ENCODE measurements around the gene MCM9.
"Not testable (repeated sequence)": the region's sequence is repeated elsewhere in the genome, so short reads cannot be mapped to it uniquely, and the experiment has no call there.

Gene MCM9

GRCh38 chr6:118801257-118801656 is 133.7 kb downstream of the MCM9 start:
- Histone ChIP-seq H3K4me3 (ENCODE audit: extremely low read depth, insufficient read depth, low read length, poor library complexity, severe bottlenecking) (no peak overlapping the region), H3K36me3 (ENCODE audit: control insufficient read depth, insufficient read depth, low read length) (no peaks in the 10 kb centered on the region), H3K9me3 (ENCODE audit: control insufficient read depth, low read length) (no peaks in the 10 kb centered on the region), H3K4me1 (ENCODE audit: control insufficient read depth, insufficient read depth, low read length, poor library complexity, severe bottlenecking) (no peaks in the 10 kb centered on the region), H3K27ac (ENCODE audit: low read depth, low read length, severe bottlenecking) (no peak overlapping the region)
- 92 to 95% methylated on average over 5 of the region's 6 CpGs for WGBS, 2 experiments (ENCODE audit: insufficient coverage in 2 of 2)

- H3K36me3 ChIP-seq (ENCODE audit: control insufficient read depth, insufficient read depth, low read length): no peaks in the 10 kb centered on the region
- H3K27ac ChIP-seq (ENCODE audit: low read depth, low read length, severe bottlenecking): no peak overlapping the region
- WGBS, 2 experiments (ENCODE audit: insufficient coverage in 2 of 2): 34 to 37% methylated on average over 15 of the region's 17 CpGs
- no peak overlapping the region for H3K4me3 ChIP-seq (ENCODE audit: extremely low read depth, insufficient read depth, low read length, poor library complexity, severe bottlenecking)
- no peaks in the 10 kb centered on the region for H3K9me3 ChIP-seq (ENCODE audit: control insufficient read depth, low read length)
- H3K4me1 ChIP-seq (ENCODE audit: control insufficient read depth, insufficient read depth, low read length, poor library complexity, severe bottlenecking): no peaks in the 10 kb centered on the region
Measured at GRCh38 chr6:118800394-118801071, 134.4 kb downstream of the MCM9 start.

DNA sequence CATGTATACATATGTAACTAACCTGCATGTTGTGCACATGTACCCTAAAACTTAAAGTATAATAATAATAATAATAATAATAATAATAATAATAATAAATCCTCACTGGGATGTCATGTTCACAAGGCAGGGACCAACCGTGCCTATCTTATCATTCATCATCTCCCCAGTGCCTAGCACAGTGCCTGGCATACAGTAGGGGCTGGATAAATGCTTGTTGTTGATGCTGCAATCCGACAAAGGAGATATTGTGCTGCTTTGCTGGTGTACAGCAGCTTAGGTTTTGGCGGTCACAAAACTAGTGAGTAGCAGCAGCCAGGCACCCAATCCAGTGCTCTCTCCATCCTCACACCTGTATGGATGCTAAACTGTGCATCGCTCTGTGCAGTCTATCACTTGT is 135.1 kb downstream of the MCM9 start:
- WGBS, 2 experiments (ENCODE audit: insufficient coverage in 2 of 2): 82 to 100% methylated on average over 2 of the region's 4 CpGs
- H3K36me3 ChIP-seq (ENCODE audit: control insufficient read depth, insufficient read depth, low read length): no peaks in the 10 kb centered on the region
- H3K27ac ChIP-seq (ENCODE audit: low read depth, low read length, severe bottlenecking): no peak overlapping the region
- H3K4me3 ChIP-seq (ENCODE audit: extremely low read depth, insufficient read depth, low read length, poor library complexity, severe bottlenecking): no peak overlapping the region
- H3K4me1 ChIP-seq (ENCODE audit: control insufficient read depth, insufficient read depth, low read length, poor library complexity, severe bottlenecking): no peaks in the 10 kb centered on the region
- no peaks in the 10 kb centered on the region for H3K9me3 ChIP-seq (ENCODE audit: control insufficient read depth, low read length)

DNA sequence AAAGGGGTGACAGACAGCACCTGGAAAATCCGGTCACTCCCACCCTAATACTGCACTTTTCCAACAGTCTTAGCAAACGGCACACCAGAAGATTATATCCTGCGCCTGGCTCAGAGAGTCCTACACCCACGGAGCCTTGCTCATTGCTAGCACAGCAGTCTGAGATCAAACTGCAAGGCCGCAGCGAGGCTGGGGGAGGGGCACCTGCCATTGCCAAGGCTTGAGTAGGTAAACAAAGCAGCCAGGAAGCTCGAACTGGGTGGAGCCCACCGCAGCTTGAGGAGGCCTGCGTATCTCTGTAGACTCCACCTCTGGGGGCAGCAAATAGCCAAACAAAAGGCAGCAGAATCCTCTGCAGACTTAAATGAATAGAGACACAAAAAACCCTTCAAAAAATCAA is 138.4 kb downstream of the MCM9 start:
- WGBS, 2 experiments (ENCODE audit: insufficient coverage in 2 of 2): 61 to 66% methylated on average over 6 to 8 of the region's 9 CpGs
- not testable (repeated sequence) for H3K27ac ChIP-seq (ENCODE audit: low read depth, low read length, severe bottlenecking); H3K4me3 ChIP-seq (ENCODE audit: extremely low read depth, insufficient read depth, low read length, poor library complexity, severe bottlenecking); H3K9me3 ChIP-seq (ENCODE audit: control insufficient read depth, low read length); H3K36me3 ChIP-seq (ENCODE audit: control insufficient read depth, insufficient read depth, low read length); H3K4me1 ChIP-seq (ENCODE audit: control insufficient read depth, insufficient read depth, low read length, poor library complexity, severe bottlenecking)

GRCh38 chr6:118791499-118791898 is 143.5 kb downstream of the MCM9 start:
- H3K4me1 ChIP-seq (ENCODE audit: control insufficient read depth, insufficient read depth, low read length, poor library complexity, severe bottlenecking): no peaks in the 10 kb centered on the region
- H3K36me3 ChIP-seq (ENCODE audit: control insufficient read depth, insufficient read depth, low read length): no peaks in the 10 kb centered on the region
- no peak overlapping the region for H3K27ac ChIP-seq (ENCODE audit: low read depth, low read length, severe bottlenecking)
- WGBS, 2 experiments (ENCODE audit: insufficient coverage in 2 of 2): 90 to 100% methylated on average over 2 to 3 of the region's 6 CpGs
- no peak overlapping the region for H3K4me3 ChIP-seq (ENCODE audit: extremely low read depth, insufficient read depth, low read length, poor library complexity, severe bottlenecking)
- H3K9me3 ChIP-seq (ENCODE audit: control insufficient read depth, low read length): no peaks in the 10 kb centered on the region

- WGBS, 2 experiments (ENCODE audit: insufficient coverage in 2 of 2): 86% methylated on average over 1 of the region's 4 CpGs; no CpG with 5 or more reads in 1 of the 2 experiments
- no peak overlapping the region for H3K27ac ChIP-seq (ENCODE audit: low read depth, low read length, severe bottlenecking)
- no peaks in the 10 kb centered on the region for H3K36me3 ChIP-seq (ENCODE audit: control insufficient read depth, insufficient read depth, low read length)
- no peaks in the 10 kb centered on the region for H3K4me1 ChIP-seq (ENCODE audit: control insufficient read depth, insufficient read depth, low read length, poor library complexity, severe bottlenecking)
- H3K9me3 ChIP-seq (ENCODE audit: control insufficient read depth, low read length): no peaks in the 10 kb centered on the region
- H3K4me3 ChIP-seq (ENCODE audit: extremely low read depth, insufficient read depth, low read length, poor library complexity, severe bottlenecking): no peak overlapping the region
Measured at GRCh38 chr6:118789954-118790353, 145.0 kb downstream of the MCM9 start.

DNA sequence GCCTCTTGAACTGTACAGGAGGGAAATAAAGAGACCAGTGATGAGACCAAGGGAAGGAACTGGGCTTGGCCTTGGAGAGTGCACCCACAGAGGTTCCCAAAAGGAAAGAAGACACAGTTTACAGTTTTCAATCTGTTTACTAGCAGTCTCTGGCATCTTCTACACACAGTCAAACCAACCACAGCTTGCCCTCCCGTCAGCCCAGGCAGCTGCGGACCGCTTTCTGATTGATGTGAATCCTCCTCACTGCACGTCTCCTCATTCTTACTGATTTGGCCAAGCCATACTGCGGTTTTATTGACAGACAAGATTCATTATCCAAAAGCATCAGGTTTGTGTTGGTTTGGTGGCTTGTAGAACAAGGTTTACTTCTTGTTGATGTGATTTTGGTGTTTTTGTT is 145.5 kb downstream of the MCM9 start:
- Histone ChIP-seq H3K27ac (ENCODE audit: low read depth, low read length, severe bottlenecking) (no peak overlapping the region), H3K9me3 (ENCODE audit: control insufficient read depth, low read length) (no peaks in the 10 kb centered on the region), H3K36me3 (ENCODE audit: control insufficient read depth, insufficient read depth, low read length) (no peaks in the 10 kb centered on the region), H3K4me3 (ENCODE audit: extremely low read depth, insufficient read depth, low read length, poor library complexity, severe bottlenecking) (no peak overlapping the region), H3K4me1 (ENCODE audit: control insufficient read depth, insufficient read depth, low read length, poor library complexity, severe bottlenecking) (no peaks in the 10 kb centered on the region)
- 93 to 100% methylated on average over 3 to 4 of the region's 5 CpGs for WGBS, 2 experiments (ENCODE audit: insufficient coverage in 2 of 2)

DNA sequence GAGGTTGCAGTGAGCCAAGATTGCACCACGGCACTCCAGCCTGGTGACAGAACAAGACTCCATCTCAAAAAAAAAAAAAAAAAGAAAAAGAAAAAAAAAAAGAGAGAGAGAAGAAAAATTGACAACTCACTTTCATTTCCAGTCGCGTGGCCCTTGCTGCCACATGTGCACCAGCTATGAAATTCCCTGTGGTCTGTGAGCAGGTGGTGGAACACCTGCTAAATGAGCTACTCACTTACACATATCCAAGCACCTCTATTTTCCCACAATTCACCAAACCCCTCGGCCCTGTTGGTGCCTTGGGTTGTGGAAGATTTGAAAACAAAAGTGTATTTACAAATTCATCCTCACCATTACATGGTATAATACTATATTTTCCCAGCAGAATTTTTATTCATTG is 146.3 kb downstream of the MCM9 start:
- Histone ChIP-seq H3K9me3 (ENCODE audit: control insufficient read depth, low read length) (no peaks in the 10 kb centered on the region), H3K36me3 (ENCODE audit: control insufficient read depth, insufficient read depth, low read length) (no peaks in the 10 kb centered on the region), H3K4me3 (ENCODE audit: extremely low read depth, insufficient read depth, low read length, poor library complexity, severe bottlenecking) (no peak overlapping the region), H3K4me1 (ENCODE audit: control insufficient read depth, insufficient read depth, low read length, poor library complexity, severe bottlenecking) (no peaks in the 10 kb centered on the region), H3K27ac (ENCODE audit: low read depth, low read length, severe bottlenecking) (no peak overlapping the region)
- WGBS, 2 experiments (ENCODE audit: insufficient coverage in 2 of 2): no CpG with 5 or more reads among the region's 4 CpGs

- Histone ChIP-seq H3K4me3 (ENCODE audit: extremely low read depth, insufficient read depth, low read length, poor library complexity, severe bottlenecking) (no peak overlapping the region), H3K9me3 (ENCODE audit: control insufficient read depth, low read length) (no peaks in the 10 kb centered on the region), H3K4me1 (ENCODE audit: control insufficient read depth, insufficient read depth, low read length, poor library complexity, severe bottlenecking) (no peaks in the 10 kb centered on the region), H3K27ac (ENCODE audit: low read depth, low read length, severe bottlenecking) (no peak overlapping the region), H3K36me3 (ENCODE audit: control insufficient read depth, insufficient read depth, low read length) (no peaks in the 10 kb centered on the region)
- 84 to 89% methylated on average over 3 to 5 of the region's 6 CpGs for WGBS, 2 experiments (ENCODE audit: insufficient coverage in 2 of 2)
Measured at GRCh38 chr6:118787724-118788423, 147.1 kb downstream of the MCM9 start.

DNA sequence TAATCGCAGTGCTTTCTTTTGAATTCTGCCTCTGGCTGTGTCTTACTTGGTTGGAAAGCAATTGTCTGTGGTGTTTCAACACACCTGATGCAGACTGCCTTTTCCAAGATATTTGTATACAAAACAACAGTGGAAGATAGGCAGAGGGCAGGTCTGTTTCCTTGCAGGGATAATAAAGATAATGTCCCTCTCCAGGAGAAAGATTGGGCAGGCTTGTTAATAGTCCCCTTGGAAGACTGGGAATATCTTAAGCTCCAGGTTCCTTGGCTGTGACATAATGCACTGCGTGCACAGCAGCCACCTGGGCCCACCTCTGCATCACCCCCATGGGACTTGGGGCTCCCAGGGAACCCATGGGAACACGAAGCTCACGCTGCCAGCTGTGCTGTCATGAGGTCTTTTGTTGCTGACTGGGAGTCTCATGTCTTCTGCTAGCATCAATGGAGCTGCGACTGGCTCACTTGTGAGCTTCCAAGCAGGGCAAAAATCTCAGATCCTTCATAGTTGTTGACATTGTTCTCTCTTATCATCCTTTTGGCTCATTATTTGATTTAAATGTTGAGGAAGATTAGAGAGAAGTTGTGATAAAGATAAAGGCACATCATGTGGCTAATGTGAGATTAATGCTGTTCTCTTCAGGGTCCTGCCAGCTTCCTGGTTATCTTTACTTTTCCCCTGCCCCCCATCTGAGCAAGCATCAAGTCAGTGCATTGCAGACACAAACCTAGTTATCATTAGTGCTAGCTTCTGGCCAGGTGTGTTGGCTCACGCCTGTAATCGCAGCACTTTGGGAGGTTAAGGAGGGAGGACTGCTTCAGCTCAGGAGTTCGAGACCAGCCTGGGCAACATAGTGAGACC is 148.1 kb downstream of the MCM9 start:
- WGBS, 2 experiments (ENCODE audit: insufficient coverage in 2 of 2): 63 to 93% methylated on average over 3 of the region's 8 CpGs
- no peak overlapping the region for H3K27ac ChIP-seq (ENCODE audit: low read depth, low read length, severe bottlenecking)

More for the DNA sequence above, 148.1 kb downstream of the MCM9 start:
- Histone ChIP-seq H3K36me3 (ENCODE audit: control insufficient read depth, insufficient read depth, low read length) (no peaks in the 10 kb centered on the region), H3K9me3 (ENCODE audit: control insufficient read depth, low read length) (no peaks in the 10 kb centered on the region), H3K4me3 (ENCODE audit: extremely low read depth, insufficient read depth, low read length, poor library complexity, severe bottlenecking) (no peak overlapping the region), H3K4me1 (ENCODE audit: control insufficient read depth, insufficient read depth, low read length, poor library complexity, severe bottlenecking) (no peaks in the 10 kb centered on the region)
